Transverse colon (tissue), 4 donors: ENCODE results near the gene GIMAP4. TPM values are rescaled to one million over a fixed set of nuclear protein-coding genes. Genes with fewer than 3 reads are reported as not detected.
A peak's percentile ranks its signal among the peaks of the same experiment; 100 is the strongest.

ENCODE experiments used
- DNase-seq: peaks from one replicate; pipeline ENCODE4 v3.0.0-alpha.2; 2019
- H3K27ac ChIP-seq, 4 donors: fragments of 200-600 bp; sonication (generic); 2 replicates each; pipeline ENCODE4 v1.5.1; 2016 to 2018; ENCODE audit warnings: inconsistent platforms in 4 of 4
- H3K27me3 ChIP-seq: fragments of 200-600 bp; sonication (generic); 2 replicates; pipeline ENCODE4 v1.5.1; 2017; ENCODE audit warnings: inconsistent platforms
- H3K36me3 ChIP-seq, 4 donors: fragments of 200-600 bp; sonication (generic); 2 replicates each; pipeline ENCODE4 v1.5.1; 2017 to 2019; ENCODE audit warnings: inconsistent platforms in 4 of 4
- H3K4me1 ChIP-seq, 4 donors: fragments of 200-600 bp; sonication (generic); 2 replicates each; pipeline ENCODE4 v1.5.1; 2017 to 2020; ENCODE audit warnings: inconsistent platforms in 4 of 4
- H3K4me3 ChIP-seq, 4 donors: fragments of 200-600 bp; sonication (generic); 1 replicate in 1 of 4; 2 replicates in 3 of 4; pipeline versions ENCODE4 v1.5.1 to v1.6.1; 2017 to 2019; ENCODE audit warnings: inconsistent platforms in 4 of 4
- H3K9me3 ChIP-seq, 2 donors: fragments of 200-600 bp; sonication (generic); 2 replicates each; pipeline ENCODE4 v1.5.1; 2017 to 2019; ENCODE audit warnings: inconsistent platforms in 2 of 2
- CTCF ChIP-seq, 5 experiments: fragments of 200-600 bp in 3 of 5; fragments of 450-650 bp in 2 of 5; sonication (generic) in 3 of 5; IDR thresholded peaks; 1 replicate in 2 of 5; 2 replicates in 3 of 5; pipeline ENCODE4 v1.5.1; 2016 to 2017; ENCODE audit warnings: antibody characterized with exemption in 5 of 5, inconsistent platforms in 3 of 5, mild to moderate bottlenecking in 2 of 5, moderate library complexity in 1 of 5
- EP300 ChIP-seq: sonication (generic); formaldehyde crosslinking; IDR thresholded peaks from one replicate; pipeline ENCODE4 v1.6.1; 2017; ENCODE audit warnings: antibody characterized with exemption, low read depth
- POLR2A ChIP-seq: fragments of 450-650 bp; IDR thresholded peaks from one replicate; pipeline ENCODE4 v1.6.1; 2016; ENCODE audit warnings: antibody characterized with exemption, mild to moderate bottlenecking, moderate library complexity
- POLR2AphosphoS5 ChIP-seq, 3 donors: sonication (generic); formaldehyde crosslinking; IDR thresholded peaks; one replicate each; pipeline ENCODE4 v1.6.1; 2016; ENCODE audit warnings: antibody characterized with exemption in 3 of 3
- WGBS, 2 donors: methylation state at CpG; one replicate each; pipeline ENCODE4 v1.1.5; 2018; ENCODE audit warnings: low coverage in 1 of 2; 5-methylcytosine and 5-hydroxymethylcytosine counted together
- in situ Hi-C, 4 donors: fragments of 200-750 bp; cut with MboI; loops; one replicate each; pipeline versions ENCODE4 v1.15.0 to v1.15.1; 2017; ENCODE audit warnings: low sequenced_read_pairs in 3 of 4, low pct_ligation_motif_present in 1 of 4, low pct_unique_long_range_greater_than_20kb in 1 of 4
- intact Hi-C: fragments of 100-400 bp; cut with DNase I; formaldehyde crosslinking; loops from one replicate; pipeline ENCODE4 v1.15.1; 2023; ENCODE audit warnings: low total_unique reads
- total RNA-seq, 4 donors: library from RNA; depleted of rRNA; stranded (reverse); fragments of >200 nt; gene quantifications; one replicate each; pipeline ENCODE4 v1.1.0, GENCODE V29; 2016

The GIMAP4 gene
- total RNA-seq, 4 donors from 2014 or later = 7.1 to 37.6 (median 15.7) TPM

GRCh38 chr7:150531704-150532103 is 35.5 kb upstream of the GIMAP4 start:
- no peak overlapping the region for H3K27ac ChIP-seq
- 75 to 77% methylated on average over 1 of the region's 1 CpG for WGBS, 2 donors
- H3K36me3 ChIP-seq = no peaks in the 10 kb centered on the region
- H3K27me3 ChIP-seq = no peaks in the 10 kb centered on the region
- in situ Hi-C loops (no loop called here), intact Hi-C loops (no loop called here)
- no peak for DNase-seq
- H3K9me3 ChIP-seq = peaks cover 0 to 11% of the 10 kb centered on the region in 2 donors
- H3K4me1 ChIP-seq = no peaks in the 10 kb centered on the region
- TF ChIP-seq POLR2AphosphoS5 (IDR thresholded peaks at IDR 0.05) (no peak), POLR2A (no peak), EP300 (no peak), CTCF (IDR thresholded peaks at IDR 0.05) (no peak)
- no peak overlapping the region for H3K4me3 ChIP-seq

- TF ChIP-seq CTCF (IDR thresholded peaks at IDR 0.05) (no peak), POLR2A (no peak), EP300 (no peak), POLR2AphosphoS5 (IDR thresholded peaks at IDR 0.05) (no peak)
- H3K4me3 ChIP-seq = no peak overlapping the region
- no peaks in the 10 kb centered on the region for H3K36me3 ChIP-seq
- peaks cover 14% of the 10 kb centered on the region in 2 donors for H3K9me3 ChIP-seq
- in situ Hi-C loops (no loop called here), intact Hi-C loops (no loop called here)
- no peak overlapping the region for H3K27ac ChIP-seq
- 100% methylated on average over 2 of the region's 2 CpGs for WGBS, 2 donors
- DNase-seq = no peak
- H3K27me3 ChIP-seq = no peaks in the 10 kb centered on the region
- no peaks in the 10 kb centered on the region for H3K4me1 ChIP-seq
Observed at GRCh38 chr7:150538259-150538658, 28.9 kb upstream of the GIMAP4 start.

- Histone ChIP-seq H3K9me3 (no peaks in the 10 kb centered on the region), H3K4me3 (no peak overlapping the region), H3K36me3 (no peaks in the 10 kb centered on the region), H3K27ac (no peak overlapping the region), H3K4me1 (no peaks in the 10 kb centered on the region), H3K27me3 (no peaks in the 10 kb centered on the region)
- TF ChIP-seq POLR2AphosphoS5 (IDR thresholded peaks at IDR 0.05) (no peak), EP300 (no peak), CTCF (IDR thresholded peaks at IDR 0.05) (no peak), POLR2A (no peak)
- DNase-seq = no peak
- in situ Hi-C loops = no loop called here
- intact Hi-C loops = no loop called here
Observed at GRCh38 chr7:150553163-150553562, 14.0 kb upstream of the GIMAP4 start.

- DNase-seq = no peak
- Histone ChIP-seq H3K36me3 (no peaks in the 10 kb centered on the region), H3K4me1 (no peaks in the 10 kb centered on the region), H3K27ac (peak overlapping the region in 1 of 4 donors; percentile 25), H3K9me3 (no peaks in the 10 kb centered on the region), H3K4me3 (no peak overlapping the region), H3K27me3 (no peaks in the 10 kb centered on the region)
- intact Hi-C loops = no loop called here
- in situ Hi-C loops = no loop called here
- TF ChIP-seq POLR2AphosphoS5 (IDR thresholded peaks at IDR 0.05) (no peak), POLR2A (no peak), EP300 (no peak)
- WGBS, 2 donors = 41 to 42% methylated on average over 2 to 4 of the region's 4 CpGs
Observed at GRCh38 chr7:150556521-150557138, 10.6 kb upstream of the GIMAP4 start.

GRCh38 chr7:150560486-150560885 is 6.7 kb upstream of the GIMAP4 start:
- Histone ChIP-seq H3K4me3 (no peak overlapping the region), H3K36me3 (no peaks in the 10 kb centered on the region), H3K27ac (no peak overlapping the region), H3K9me3 (no peaks in the 10 kb centered on the region), H3K27me3 (no peaks in the 10 kb centered on the region), H3K4me1 (no peaks in the 10 kb centered on the region)
- DNase-seq = no peak
- WGBS, 2 donors = 40 to 67% methylated on average over 1 of the region's 1 CpG
- TF ChIP-seq EP300 (no peak), POLR2A (no peak), POLR2AphosphoS5 (IDR thresholded peaks at IDR 0.05) (no peak), CTCF (IDR thresholded peaks at IDR 0.05) (no peak)
- intact Hi-C loops = no loop called here
- in situ Hi-C loops = no loop called here
